ENCODE results near the gene KIFC3. TPM values are rescaled to one million over a fixed set of nuclear protein-coding genes. Genes with fewer than 3 reads are reported as not detected.
A peak's percentile ranks its signal among the peaks of the same experiment; 100 is the strongest.
"Not testable (repeated sequence)": the region's sequence is repeated elsewhere in the genome, so short reads cannot be mapped to it uniquely, and the experiment has no call there.

KIFC3 gene
- total RNA-seq, 4 donors from 2014 or later, result 111 to 219 (median 153) TPM

GRCh38 chr16:57798267-57798810 lies 4.0 kb downstream of the KIFC3 start:
- H3K27ac ChIP-seq, result peak overlapping the region; percentile 84
- 82% methylated on average over 8 of the region's 16 CpGs for WGBS
- no peaks in the 10 kb centered on the region for H3K9me3 ChIP-seq
- H3K27me3 ChIP-seq, result no peaks in the 10 kb centered on the region
- TF ChIP-seq EP300 (IDR thresholded peaks at IDR 0.05) (no peak), CTCF (IDR thresholded peaks at IDR 0.05) (no peak), POLR2A (IDR thresholded peaks at IDR 0.05) (no peak), POLR2AphosphoS5 (IDR thresholded peaks at IDR 0.05) (no peak)
- H3K4me1 ChIP-seq, result peaks cover 81% of the 10 kb centered on the region
- peaks cover 6% of the 10 kb centered on the region for H3K36me3 ChIP-seq
- DNase-seq (ENCODE audit: low spot score in 2 of 2), result no peak
- H3K4me3 ChIP-seq, result peak overlapping the region; percentile 39

GRCh38 chr16:57797526-57798266 lies 4.6 kb downstream of the KIFC3 start:
- H3K4me3 ChIP-seq, result peak overlapping the region; percentile 39
- peak overlapping the region; percentile 84 for H3K27ac ChIP-seq
- no peaks in the 10 kb centered on the region for H3K9me3 ChIP-seq
- H3K4me1 ChIP-seq, result peaks cover 74% of the 10 kb centered on the region
- no peaks in the 10 kb centered on the region for H3K27me3 ChIP-seq
- TF ChIP-seq EP300 (IDR thresholded peaks at IDR 0.05) (no peak), POLR2A (IDR thresholded peaks at IDR 0.05) (no peak), POLR2AphosphoS5 (IDR thresholded peaks at IDR 0.05) (no peak), CTCF (IDR thresholded peaks at IDR 0.05) (no peak)
- DNase-seq (ENCODE audit: low spot score in 2 of 2), result no peak
- peaks cover 6% of the 10 kb centered on the region for H3K36me3 ChIP-seq
- WGBS, result 58% methylated on average over 23 of the region's 42 CpGs

- peaks cover 69% of the 10 kb centered on the region for H3K4me1 ChIP-seq
- H3K36me3 ChIP-seq, result peaks cover 7% of the 10 kb centered on the region
- H3K27me3 ChIP-seq, result no peaks in the 10 kb centered on the region
- 100% methylated on average over 1 of the region's 13 CpGs for WGBS
- H3K27ac ChIP-seq, result peak overlapping the region; percentile 84
- no peaks in the 10 kb centered on the region for H3K9me3 ChIP-seq
- H3K4me3 ChIP-seq, result peak overlapping the region; percentile 39
- no peak for TF ChIP-seq EP300 (IDR thresholded peaks at IDR 0.05)
- TF ChIP-seq POLR2AphosphoS5 (IDR thresholded peaks at IDR 0.05), result no peak
- no peak for TF ChIP-seq POLR2A (IDR thresholded peaks at IDR 0.05)
- no peak for TF ChIP-seq CTCF (IDR thresholded peaks at IDR 0.05)
- no peak for DNase-seq (ENCODE audit: low spot score in 2 of 2)
Observed at GRCh38 chr16:57797216-57797525, 5.1 kb downstream of the KIFC3 start.

- Histone ChIP-seq H3K27ac (peak overlapping the region; percentile 24), H3K36me3 (peaks cover 18% of the 10 kb centered on the region), H3K4me1 (peaks cover 57% of the 10 kb centered on the region)
- DNase-seq (ENCODE audit: low spot score in 2 of 2); H3K4me3 ChIP-seq; H3K27me3 ChIP-seq; H3K9me3 ChIP-seq: not testable (repeated sequence)
- WGBS, result 93% methylated on average over 5 of the region's 5 CpGs
Observed at GRCh38 chr16:57796014-57796413, 6.3 kb downstream of the KIFC3 start.

GRCh38 chr16:57795431-57795878 lies 6.8 kb downstream of the KIFC3 start:
- no peaks in the 10 kb centered on the region for H3K27me3 ChIP-seq
- no peak for TF ChIP-seq POLR2AphosphoS5 (IDR thresholded peaks at IDR 0.05)
- peak; percentile 31 to 33 for TF ChIP-seq CTCF (IDR thresholded peaks at IDR 0.05)
- H3K27ac ChIP-seq, result no peak overlapping the region
- peaks cover 52% of the 10 kb centered on the region for H3K4me1 ChIP-seq
- H3K9me3 ChIP-seq, result no peaks in the 10 kb centered on the region
- H3K4me3 ChIP-seq, result no peak overlapping the region
- H3K36me3 ChIP-seq, result peaks cover 24% of the 10 kb centered on the region
- no peak for DNase-seq (ENCODE audit: low spot score in 2 of 2)
- 38% methylated on average over 3 of the region's 9 CpGs for WGBS
